Thyroid gland (tissue), 4 donors: ENCODE results near the gene STMP1.

Experiments
- CTCF ChIP-seq, 6 experiments: fragments of 200-600 bp in 3 of 6; fragments of 450-650 bp in 3 of 6; sonication (generic) in 3 of 6; IDR thresholded peaks; one replicate each; pipeline ENCODE4 v1.5.1; 2016 to 2019; ENCODE audit warnings: antibody characterized with exemption in 6 of 6, mild to moderate bottlenecking in 2 of 6, inconsistent platforms in 1 of 6, moderate library complexity in 1 of 6
- POLR2A ChIP-seq, 2 donors: fragments of 450-650 bp; IDR thresholded peaks; one replicate each; pipeline ENCODE4 v1.6.1; 2017; ENCODE audit warnings: antibody characterized with exemption in 2 of 2, mild to moderate bottlenecking in 2 of 2, moderate library complexity in 1 of 2

- TF ChIP-seq CTCF (IDR thresholded peaks at IDR 0.05) (no peak), POLR2A (IDR thresholded peaks at IDR 0.05) (no peak)
These were observed 3.8 kb downstream of the STMP1 start for GRCh38 chr7:135666156-135666555.
